NCI-H69 (cell line): ENCODE results near the gene TNFRSF1B.
A peak's percentile ranks its signal among the peaks of the same experiment; 100 is the strongest.

ENCODE experiments used
- DNase-seq: peaks from one replicate; lab custom pipeline; 2025; lab: John Stamatoyannopoulos, UW

Gene TNFRSF1B

DNA sequence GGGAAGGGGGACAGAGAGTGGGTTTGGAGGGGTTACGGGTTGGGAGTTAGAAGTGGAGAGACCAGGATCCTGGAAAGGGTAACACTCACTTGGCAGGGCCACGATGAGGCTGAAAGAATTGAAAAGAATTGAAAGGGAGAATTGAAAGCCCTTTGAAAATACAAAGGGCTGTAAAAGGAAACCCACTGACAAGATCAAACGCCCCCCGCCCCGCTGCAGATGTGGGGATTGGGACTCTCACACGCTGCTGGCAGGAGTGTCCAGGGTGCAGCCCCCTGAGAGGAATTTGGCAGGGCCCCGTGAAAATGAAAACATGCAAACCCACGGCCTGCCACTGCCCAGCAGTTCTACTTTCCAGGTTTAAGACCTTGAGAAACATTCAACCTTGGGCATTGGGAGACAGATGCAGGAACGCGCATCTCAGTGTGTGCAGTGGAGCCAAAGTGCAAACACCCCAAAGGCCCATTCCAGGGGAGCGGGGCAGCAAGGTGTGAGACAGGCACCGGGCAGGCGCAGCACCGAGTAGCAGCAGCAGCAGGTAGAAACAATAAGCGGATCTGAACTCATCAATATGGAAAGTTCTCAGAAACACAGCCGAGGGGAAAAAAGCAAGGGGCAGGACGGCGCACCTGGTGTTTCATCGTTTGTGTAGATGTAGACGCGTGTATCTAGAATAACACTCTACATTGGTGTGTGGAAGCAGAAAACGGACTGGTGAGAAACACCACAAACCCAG is 8.3 kb upstream of the TNFRSF1B start:
- DNase-seq = no peak

DNA sequence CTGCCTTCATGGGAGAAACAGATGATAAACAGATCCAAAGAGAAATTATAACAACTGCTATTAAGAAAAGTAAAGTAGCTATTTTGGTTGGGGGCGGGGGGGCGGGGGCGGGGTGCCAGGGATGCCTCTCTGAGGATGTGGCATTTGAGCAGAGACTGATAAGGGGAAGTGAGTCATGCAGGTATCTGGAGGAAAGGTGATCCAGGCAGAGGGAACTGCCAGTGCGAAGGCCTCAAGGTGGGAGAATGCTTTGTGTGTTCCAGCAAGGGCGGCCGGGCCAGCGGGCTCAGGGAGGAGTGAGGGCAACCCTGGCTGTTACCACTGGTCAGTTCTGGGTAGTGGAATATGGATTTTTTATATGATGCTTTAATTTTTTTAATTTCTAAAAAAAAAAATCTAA is 7.0 kb upstream of the TNFRSF1B start:
- no peak for DNase-seq

DNA sequence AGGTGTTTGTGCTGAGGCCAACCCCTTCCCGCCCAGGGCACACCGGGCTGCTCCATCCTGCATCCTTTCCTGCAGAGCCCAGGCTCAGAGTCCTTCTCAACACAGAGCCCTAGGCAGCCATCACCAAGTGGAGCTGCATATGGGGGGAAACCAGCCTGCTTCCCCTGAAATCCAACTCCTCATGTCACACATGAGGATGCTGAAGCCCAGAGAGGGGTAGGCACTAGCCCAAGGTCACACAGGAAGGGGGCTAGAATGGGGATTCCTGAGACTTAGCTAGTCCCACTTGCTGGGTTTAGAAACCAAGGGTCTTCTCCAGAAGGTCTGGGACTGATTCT is 5.5 kb upstream of the TNFRSF1B start:
- DNase-seq = no peak

GRCh38 chr1:12161662-12162458 is 4.9 kb upstream of the TNFRSF1B start:
- DNase-seq = peak; percentile 82

DNA sequence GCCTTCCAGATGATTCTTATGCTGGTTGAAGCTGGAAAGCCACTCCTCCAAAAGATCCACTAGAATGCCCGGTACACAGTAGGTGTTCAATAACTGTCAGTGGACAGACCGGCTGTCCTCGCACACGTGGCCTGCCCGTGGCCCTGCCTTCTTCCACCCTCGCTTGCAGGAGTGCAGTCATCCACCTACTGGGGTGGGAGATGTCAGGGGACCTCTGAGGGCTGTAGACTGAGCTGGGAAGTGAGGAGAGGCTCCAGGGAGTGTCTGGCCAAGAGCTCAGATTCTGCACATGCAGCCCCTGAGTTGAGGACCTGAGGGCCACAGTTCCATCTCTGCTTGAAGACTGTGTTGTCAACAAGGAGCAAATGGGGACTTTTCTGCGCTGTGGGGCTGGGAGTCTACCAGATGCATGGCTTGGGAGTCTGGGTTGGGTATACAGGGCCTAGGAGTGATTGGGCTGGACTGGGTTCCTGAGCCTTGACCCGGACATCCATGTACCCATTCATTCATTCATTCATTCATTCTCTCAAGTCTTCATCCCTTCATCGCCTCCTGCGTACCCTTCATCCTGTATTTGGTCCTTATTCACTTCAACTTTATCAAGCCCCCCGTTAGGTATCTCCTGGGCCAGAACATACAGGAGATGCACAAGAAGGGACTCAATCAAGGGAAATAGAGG is 4.2 kb upstream of the TNFRSF1B start:
- no peak for DNase-seq

- no peak for DNase-seq
These were observed 3.6 kb upstream of the TNFRSF1B start for GRCh38 chr1:12163210-12163609.

DNA sequence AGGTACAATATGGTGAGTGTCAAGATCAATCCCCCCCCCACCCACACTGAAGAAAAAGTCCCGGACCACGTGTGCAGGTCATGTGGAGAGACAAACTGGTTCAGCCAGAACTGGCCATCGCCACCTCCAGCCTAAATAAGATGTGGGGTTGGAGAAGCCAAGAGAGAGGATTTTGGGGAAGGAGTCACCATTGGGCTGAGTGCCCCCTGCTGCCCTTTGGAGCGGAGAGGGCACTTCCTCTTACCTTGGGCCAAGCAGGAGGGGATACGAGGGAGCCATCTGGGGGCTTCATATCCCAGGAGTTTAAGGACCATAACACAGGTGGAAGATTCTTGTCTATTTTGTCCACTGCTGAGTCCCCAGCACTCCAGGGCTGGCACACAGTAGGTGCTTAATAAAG is 2.6 kb upstream of the TNFRSF1B start:
- DNase-seq = no peak

- DNase-seq = no peak
These were observed 1.4 kb upstream of the TNFRSF1B start for GRCh38 chr1:12165342-12165741.

DNA sequence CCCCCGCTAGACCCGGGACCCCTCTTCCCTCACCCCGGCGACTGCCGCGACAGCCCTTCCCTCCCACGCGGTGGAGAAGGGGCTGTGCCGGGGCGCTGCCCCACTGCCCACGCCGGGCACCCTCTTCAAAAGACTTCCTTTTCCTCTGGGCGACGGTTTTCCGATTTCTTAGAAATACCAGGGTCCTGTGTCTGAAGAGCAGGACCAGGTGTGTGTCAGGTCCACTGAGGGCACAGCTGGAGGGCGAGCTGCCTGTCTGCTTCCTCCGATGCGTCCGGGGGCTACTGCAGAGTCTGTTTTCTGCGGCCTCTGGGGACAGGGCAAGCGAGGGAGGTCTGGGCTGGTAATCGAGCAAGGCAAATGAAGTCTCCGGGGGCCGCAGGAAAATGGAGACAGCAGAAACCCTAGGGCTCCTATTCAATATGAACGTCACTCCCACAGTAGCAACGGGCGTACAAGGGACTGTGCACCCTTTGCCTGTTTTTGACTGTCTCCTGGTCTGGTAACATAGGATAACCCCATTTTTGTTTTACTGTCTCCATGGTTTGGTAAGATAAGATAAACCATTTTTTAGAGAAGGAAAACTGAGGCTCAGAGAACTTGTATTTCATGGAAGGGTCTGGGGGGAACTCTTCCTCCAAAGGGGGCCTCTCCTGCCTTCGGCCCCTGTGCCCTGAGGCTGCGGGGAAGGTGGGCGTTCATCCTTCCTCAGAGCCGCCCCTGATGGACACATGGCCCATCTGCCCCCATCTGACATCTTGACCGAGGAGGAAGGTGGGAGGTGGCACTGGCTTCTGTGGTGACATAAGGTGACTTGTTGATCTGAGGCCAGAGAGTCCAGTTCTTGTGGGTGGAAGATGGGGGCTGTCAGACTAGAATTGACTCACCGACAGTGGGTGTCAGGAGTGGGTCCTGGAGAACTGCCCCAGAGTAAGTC is 970 bp downstream of the TNFRSF1B start:
- peak; percentile 9 for DNase-seq

GRCh38 chr1:12168451-12169160 is 1.8 kb downstream of the TNFRSF1B start:
- DNase-seq = no peak

DNA sequence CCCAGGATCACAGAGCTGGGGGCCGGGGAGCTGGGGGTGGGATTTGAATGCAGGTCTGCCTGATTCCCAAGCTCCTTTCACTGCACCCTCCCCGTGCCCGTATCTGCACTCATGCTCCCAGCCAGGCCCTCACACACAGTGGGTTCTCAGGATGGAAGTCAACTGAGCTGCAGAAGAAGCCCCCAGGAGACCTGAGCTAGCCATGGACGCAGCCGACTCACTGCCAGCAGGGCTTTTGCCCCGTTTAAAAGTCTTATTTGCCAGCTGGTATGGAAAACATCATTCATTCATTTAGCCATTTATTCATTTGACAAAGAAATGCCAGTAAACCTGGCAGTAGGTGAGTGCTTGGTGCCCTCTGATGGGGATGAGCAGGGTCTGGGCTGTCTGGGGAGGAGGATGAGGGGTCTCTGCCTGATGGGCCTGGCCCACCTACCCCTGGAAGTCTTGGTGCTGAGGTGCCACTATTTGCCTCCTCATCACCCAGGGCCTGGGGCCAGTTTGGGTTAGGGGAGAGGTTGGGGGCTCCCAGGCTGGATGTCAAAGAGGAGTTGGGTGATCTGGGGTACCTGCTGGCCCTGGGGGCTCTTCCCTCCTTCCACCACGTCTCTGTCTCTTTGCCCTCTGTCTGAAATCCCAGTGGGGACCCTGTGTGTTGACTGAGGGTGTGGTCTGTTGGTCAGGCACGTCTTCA is 2.8 kb downstream of the TNFRSF1B start:
- DNase-seq = no peak

DNA sequence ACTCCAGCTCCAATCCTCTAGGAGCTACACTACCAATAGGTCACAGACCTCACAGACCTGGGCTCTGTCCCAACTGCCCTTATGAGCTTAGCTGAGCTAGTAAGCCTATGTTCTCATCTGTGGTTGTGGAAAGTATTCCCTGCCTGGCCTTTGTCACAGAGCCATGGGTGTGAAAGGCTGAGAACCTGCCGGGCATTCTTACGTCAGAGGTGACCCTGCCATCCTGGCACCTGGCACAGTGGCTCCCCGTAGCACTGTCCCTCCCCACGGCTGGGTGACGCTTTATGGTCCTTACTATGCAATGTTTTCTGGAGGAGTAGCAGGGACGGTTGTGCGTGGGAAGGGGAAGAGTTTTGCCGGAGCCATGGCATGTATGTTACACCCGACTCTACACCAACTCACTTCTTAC is 3.5 kb downstream of the TNFRSF1B start:
- no peak for DNase-seq

DNA sequence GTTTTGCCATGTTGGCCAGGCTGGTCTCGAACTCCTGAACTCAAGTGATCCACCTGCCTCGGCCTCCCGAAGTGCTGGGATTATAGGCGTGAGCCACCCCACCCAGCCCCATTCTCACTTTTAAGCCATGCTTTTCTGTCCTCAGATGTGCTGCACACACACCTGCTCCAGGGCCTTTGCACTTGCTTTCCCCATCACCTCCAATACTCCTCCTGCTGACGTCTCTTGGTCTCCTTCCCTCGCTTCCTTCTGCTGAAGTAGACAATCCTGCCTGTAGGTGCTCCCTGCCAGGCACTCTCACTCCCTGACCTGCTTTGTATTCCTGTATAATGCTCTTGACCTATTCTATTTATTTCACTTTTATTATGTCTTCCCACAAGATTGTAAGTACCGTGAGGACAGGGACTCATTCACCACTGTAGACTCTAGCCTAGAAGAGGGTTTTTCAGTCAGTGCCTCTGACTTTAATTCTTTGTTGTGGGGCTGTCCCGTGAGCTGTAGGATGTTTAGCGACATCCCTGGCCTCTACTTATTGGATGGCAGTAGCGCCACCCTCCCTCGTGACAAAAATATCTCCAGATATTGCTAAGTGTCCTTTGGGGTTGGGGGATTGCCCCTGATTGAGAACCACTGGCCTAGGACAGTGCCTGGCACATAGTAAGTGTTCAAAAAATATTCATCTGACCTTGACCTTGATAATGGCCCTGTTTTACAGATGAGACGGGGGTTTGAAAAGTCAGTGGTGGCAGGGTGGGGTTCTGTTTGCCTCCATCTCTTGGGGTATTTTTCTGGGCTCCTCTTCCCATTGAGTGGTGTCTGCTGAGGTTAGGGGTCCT is 4.6 kb downstream of the TNFRSF1B start:
- DNase-seq = no peak

- no peak for DNase-seq
These were observed 5.5 kb downstream of the TNFRSF1B start for GRCh38 chr1:12172042-12172851.

GRCh38 chr1:12173041-12173509 is 6.3 kb downstream of the TNFRSF1B start:
- no peak for DNase-seq

DNA sequence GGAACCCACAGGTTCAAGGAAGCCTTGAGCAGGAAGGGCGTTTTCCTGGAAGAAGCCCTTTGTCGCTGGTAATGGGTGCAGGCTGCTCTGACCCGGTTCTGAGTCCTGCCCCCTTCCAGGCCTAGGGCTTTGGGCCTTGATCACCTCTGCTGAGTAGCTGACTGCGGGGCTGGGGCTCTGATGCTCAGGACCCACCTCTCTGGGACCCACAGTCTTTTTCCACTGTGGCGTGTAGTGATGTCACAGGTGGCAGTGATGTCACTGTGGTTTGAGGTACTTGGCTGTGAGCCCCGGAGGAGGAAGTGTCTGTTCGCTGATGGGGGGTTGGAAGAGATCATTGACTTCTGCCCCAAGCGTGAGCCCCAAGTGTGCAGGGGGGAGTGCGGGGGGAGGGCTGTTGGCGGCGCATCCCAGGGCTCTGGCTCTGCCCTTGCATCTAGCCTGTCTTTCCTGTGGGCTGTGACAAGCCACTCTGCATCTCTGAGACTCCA is 6.9 kb downstream of the TNFRSF1B start:
- no peak for DNase-seq

DNA sequence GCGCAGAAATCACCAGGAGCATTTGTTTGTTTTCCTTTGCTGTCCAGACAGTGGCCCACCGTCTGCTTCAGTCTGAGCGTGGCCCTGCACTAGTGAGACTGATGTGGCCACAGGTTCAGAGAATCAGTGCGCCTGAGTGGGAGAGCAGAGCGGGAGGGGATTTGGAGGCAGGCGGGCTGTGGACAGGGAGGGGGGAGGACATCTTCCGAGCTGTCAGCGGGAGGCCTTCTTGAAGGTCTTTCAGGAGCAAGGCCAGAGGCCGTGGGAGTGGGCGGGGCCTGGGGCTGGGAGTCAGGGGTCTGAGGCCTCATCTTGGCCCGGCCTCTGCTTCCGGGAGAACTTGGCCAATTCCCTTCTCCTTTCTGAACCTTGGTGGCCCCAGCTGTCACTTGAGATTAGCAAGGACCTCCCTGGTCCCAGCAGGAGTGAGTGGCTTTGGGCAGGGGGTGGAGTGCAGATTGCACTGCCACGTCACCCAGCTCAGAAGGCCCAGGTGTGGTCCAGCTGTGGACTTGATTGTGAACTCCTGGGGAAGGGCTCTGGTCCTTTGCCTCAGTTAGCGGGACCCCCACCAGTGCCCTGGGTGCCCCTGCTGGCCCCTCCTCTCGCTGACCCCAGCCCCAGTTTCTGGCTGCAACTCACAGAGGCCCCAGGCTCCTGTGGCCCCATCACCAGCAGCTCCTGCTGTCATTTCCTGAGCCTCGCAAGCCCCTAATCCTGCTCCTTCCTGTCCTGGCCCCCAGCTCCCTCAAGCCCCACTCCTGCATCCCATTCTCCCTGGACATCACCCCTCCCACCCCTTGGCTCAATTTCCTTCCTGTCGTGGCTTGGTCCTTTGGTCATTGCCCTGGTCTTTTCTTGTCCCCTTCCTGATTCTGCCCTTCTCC is 8.4 kb downstream of the TNFRSF1B start:
- no peak for DNase-seq
